Caco-2 (cell line): Measurements from ENCODE around the gene HINT1. TPM values are rescaled to one million over a fixed set of nuclear protein-coding genes. Genes with fewer than 3 reads are reported as not detected.

Experiments used
- BruUV-seq: library from RNA; stranded (reverse); fragments of 400-500 nt; replicated peaks from 2 replicates; lab custom pipeline; 2021; lab: Mats Ljungman, UMichigan
- CTCF ChIA-PET: fragments of 300-600 bp; sonication (Branson Sonifier 250); formaldehyde crosslinking; loops from one replicate; lab custom pipeline; 2022; ENCODE audit warnings: antibody characterized with exemption; lab: Charles Lee
- POLR2A ChIA-PET: fragments of 300-600 bp; sonication (Branson Sonifier 250); formaldehyde crosslinking; loops from one replicate; lab custom pipeline; 2022; ENCODE audit warnings: antibody characterized with exemption; lab: Charles Lee
- DNase-seq, 2 experiments: peaks; one replicate each; pipeline versions ENCODE4 v3.0.0 to v3.0.0-alpha.2; 2020 to 2022
- H3K27me3 ChIP-seq: replicated peaks from 2 replicates; pipeline ENCODE4 v1.6.0; 2011; ENCODE audit warnings: low read length; ENCODE audit not compliant: control insufficient read depth, insufficient read depth
- H3K36me3 ChIP-seq: 2 replicates; pipeline ENCODE4 v1.5.1; 2011; ENCODE audit warnings: low read length; ENCODE audit not compliant: control insufficient read depth, insufficient read depth
- H3K4me1 ChIP-seq: fragments of 250-450 bp; sonication (Bioruptor Pico); 2 replicates; pipeline ENCODE4 v1.5.1; 2020; ENCODE audit warnings: mild to moderate bottlenecking
- H3K4me3 ChIP-seq: 2 replicates; pipeline ENCODE4 v1.5.1; 2011; ENCODE audit warnings: low read depth, mild to moderate bottlenecking, control low read depth, low read length
- H3K9me3 ChIP-seq: fragments of 250-450 bp; sonication (Bioruptor Pico); 2 replicates; pipeline ENCODE4 v1.5.1; 2020; ENCODE audit warnings: mild to moderate bottlenecking, moderate library complexity
- H3K27ac Mint-ChIP-seq: one replicate; pipeline ENCODE4 v1.8.0; 2022; ENCODE audit warnings: mixed read lengths; ENCODE audit not compliant: unreplicated experiment
- H3K27me3 Mint-ChIP-seq: one replicate; pipeline ENCODE4 v1.8.0; 2022; ENCODE audit warnings: mixed read lengths; ENCODE audit not compliant: insufficient read depth, unreplicated experiment
- H3K36me3 Mint-ChIP-seq: one replicate; pipeline ENCODE4 v1.8.0; 2022; ENCODE audit warnings: mild to moderate bottlenecking, mixed read lengths; ENCODE audit not compliant: insufficient read depth, unreplicated experiment
- H3K4me1 Mint-ChIP-seq: one replicate; pipeline ENCODE4 v1.8.0; 2022; ENCODE audit warnings: low read depth, mixed read lengths; ENCODE audit not compliant: unreplicated experiment
- H3K4me3 Mint-ChIP-seq: one replicate; pipeline ENCODE4 v1.8.0; 2022; ENCODE audit warnings: mild to moderate bottlenecking, moderate library complexity, mixed read lengths; ENCODE audit not compliant: unreplicated experiment
- H3K9me3 Mint-ChIP-seq: one replicate; pipeline ENCODE4 v1.8.0; 2022; ENCODE audit warnings: mixed read lengths; ENCODE audit not compliant: unreplicated experiment
- intact Hi-C: fragments of 100-400 bp; cut with micrococcal nuclease; formaldehyde crosslinking; loops from one replicate; pipeline ENCODE4 v1.10.0; 2022; ENCODE audit not compliant: unreplicated experiment
- total RNA-seq: library from RNA; stranded (reverse); gene quantifications from 2 replicates; pipeline ENCODE4 v1.2.3, GENCODE V29; 2022
- TF ChIP-seq, protein P1 (sequence below), 2 experiments: fragments of 200-600 bp in 1 of 2; IDR thresholded peaks; 1 replicate in 1 of 2; 2 replicates in 1 of 2; pipeline versions ENCODE4 v1.5.1 to v1.8.0; 2011 to 2022; ENCODE audit warnings: antibody characterized with exemption in 1 of 2, control low read depth in 1 of 2, inconsistent platforms in 1 of 2, low read depth in 1 of 2, low read length in 1 of 2, mild to moderate bottlenecking in 1 of 2, moderate library complexity in 1 of 2; ENCODE audit not compliant: insufficient read depth in 1 of 2, severe bottlenecking in 1 of 2, unreplicated experiment in 1 of 2

The HINT1 gene
- total RNA-seq, 1 experiment from 2014 or later, result 228 TPM

DNA sequence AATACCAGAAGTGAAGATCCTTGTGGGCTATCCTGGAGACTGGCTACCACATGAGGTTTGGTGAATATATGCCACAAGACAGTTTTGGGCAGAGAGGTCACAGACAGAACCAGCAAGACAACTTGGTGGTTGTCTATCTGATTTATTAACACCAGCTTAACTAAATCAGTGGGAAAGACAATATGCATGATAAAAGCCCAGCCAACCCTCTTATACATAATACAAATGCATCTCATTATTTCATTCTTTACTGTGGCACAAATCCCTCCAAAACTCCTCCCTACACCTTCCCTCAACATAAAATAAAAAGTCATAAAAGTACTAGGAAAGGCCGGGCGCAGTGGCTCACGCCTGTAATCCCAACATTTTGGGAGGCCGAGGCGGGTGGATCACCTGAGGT is 8.1 kb downstream of the HINT1 start:
- no peak for DNase-seq
- ChIA-PET CTCF (no interaction called here), POLR2A (no interaction called here)
- H3K9me3 ChIP-seq, result no peaks in the 10 kb centered on the region
- Mint-ChIP-seq H3K4me3 (no peak overlapping the region), H3K27ac (no peak overlapping the region), H3K9me3 (no peaks in the 10 kb centered on the region), H3K27me3 (no peaks in the 10 kb centered on the region), H3K36me3 (peaks cover 48% of the 10 kb centered on the region), H3K4me1 (no peaks in the 10 kb centered on the region)
- intact Hi-C loops, result no loop called here
- no TSS peak for BruUV-seq
- H3K4me3 ChIP-seq, result no peak overlapping the region
- H3K4me1 ChIP-seq, result no peaks in the 10 kb centered on the region
- TF ChIP-seq, protein P1, sequence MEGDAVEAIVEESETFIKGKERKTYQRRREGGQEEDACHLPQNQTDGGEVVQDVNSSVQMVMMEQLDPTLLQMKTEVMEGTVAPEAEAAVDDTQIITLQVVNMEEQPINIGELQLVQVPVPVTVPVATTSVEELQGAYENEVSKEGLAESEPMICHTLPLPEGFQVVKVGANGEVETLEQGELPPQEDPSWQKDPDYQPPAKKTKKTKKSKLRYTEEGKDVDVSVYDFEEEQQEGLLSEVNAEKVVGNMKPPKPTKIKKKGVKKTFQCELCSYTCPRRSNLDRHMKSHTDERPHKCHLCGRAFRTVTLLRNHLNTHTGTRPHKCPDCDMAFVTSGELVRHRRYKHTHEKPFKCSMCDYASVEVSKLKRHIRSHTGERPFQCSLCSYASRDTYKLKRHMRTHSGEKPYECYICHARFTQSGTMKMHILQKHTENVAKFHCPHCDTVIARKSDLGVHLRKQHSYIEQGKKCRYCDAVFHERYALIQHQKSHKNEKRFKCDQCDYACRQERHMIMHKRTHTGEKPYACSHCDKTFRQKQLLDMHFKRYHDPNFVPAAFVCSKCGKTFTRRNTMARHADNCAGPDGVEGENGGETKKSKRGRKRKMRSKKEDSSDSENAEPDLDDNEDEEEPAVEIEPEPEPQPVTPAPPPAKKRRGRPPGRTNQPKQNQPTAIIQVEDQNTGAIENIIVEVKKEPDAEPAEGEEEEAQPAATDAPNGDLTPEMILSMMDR (IDR thresholded peaks at IDR 0.05; ENCODE audit: insufficient read depth in 1 of 2, low read depth in 1 of 2, low read length in 1 of 2, severe bottlenecking in 1 of 2, unreplicated experiment in 1 of 2), result no peak
- H3K36me3 ChIP-seq, result peaks cover 1% of the 10 kb centered on the region; the same call in 1 of the 2 replicates
- no peaks in the 10 kb centered on the region for H3K27me3 ChIP-seq

DNA sequence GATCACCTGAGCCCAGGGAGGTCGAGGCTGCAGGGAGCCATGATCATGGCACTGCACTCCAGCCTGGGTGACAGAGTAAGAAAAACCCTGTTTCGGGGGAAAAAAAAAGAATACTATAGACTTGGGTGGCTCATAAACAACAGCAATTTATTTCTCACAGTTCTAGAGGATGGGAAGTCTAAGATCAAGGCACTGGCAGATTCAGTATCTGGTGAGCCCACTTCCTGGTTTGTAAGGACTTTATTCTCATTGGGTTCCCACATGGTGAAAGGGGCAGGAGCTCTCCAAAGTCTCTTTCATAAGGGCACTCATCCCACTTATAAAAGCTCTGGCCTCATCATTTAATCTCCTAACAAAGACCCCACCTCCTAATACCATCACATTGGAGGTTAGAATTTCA is 8.7 kb downstream of the HINT1 start:
- CTCF ChIA-PET, result no interaction called here
- POLR2A ChIA-PET, result no interaction called here
- H3K4me1 ChIP-seq, result no peaks in the 10 kb centered on the region
- H3K27me3 Mint-ChIP-seq, result no peaks in the 10 kb centered on the region
- BruUV-seq, result no TSS peak
- intact Hi-C loops, result no loop called here
- H3K4me3 ChIP-seq, result no peak overlapping the region
- H3K9me3 Mint-ChIP-seq, result no peaks in the 10 kb centered on the region
- no peak for DNase-seq
- no peaks in the 10 kb centered on the region for H3K27me3 ChIP-seq
- no peaks in the 10 kb centered on the region for H3K4me1 Mint-ChIP-seq
- H3K36me3 ChIP-seq, result peaks cover 1% of the 10 kb centered on the region; the same call in 1 of the 2 replicates
- no peak overlapping the region for H3K4me3 Mint-ChIP-seq
- H3K36me3 Mint-ChIP-seq, result peaks cover 42% of the 10 kb centered on the region
- TF ChIP-seq, protein P1 (IDR thresholded peaks at IDR 0.05; ENCODE audit: insufficient read depth in 1 of 2, low read depth in 1 of 2, low read length in 1 of 2, severe bottlenecking in 1 of 2, unreplicated experiment in 1 of 2), result no peak
- no peaks in the 10 kb centered on the region for H3K9me3 ChIP-seq
- no peak overlapping the region for H3K27ac Mint-ChIP-seq

DNA sequence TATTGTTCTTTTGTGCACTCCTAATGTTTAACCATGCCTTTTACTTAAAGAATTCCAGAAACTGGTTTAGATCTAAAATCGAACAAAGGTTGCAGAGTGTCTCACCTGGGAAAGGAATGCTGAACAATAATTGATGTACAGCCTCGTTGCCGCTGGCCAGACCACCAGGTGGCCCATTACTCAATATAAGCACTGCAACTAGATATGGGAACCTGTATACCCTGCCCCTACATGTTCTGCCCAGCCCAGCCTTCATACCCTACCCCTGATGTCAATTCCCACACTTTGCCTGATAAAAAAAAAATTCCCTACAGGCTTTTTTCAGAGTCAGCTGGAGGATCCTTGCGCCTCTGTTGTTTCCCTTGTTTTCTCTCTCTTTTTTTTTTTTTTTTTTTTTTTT is 13.8 kb downstream of the HINT1 start:
- ChIA-PET CTCF (no interaction called here), POLR2A (no interaction called here)
- intact Hi-C loops, result loop anchor here (1.0 kb wide), 2 partner anchors 231 to 266 kb away; no protein-coding TSS in a partner anchor
- no peaks in the 10 kb centered on the region for H3K9me3 ChIP-seq
- DNase-seq, result no peak
- TF ChIP-seq, protein P1 (IDR thresholded peaks at IDR 0.05; ENCODE audit: insufficient read depth in 1 of 2, low read depth in 1 of 2, low read length in 1 of 2, severe bottlenecking in 1 of 2, unreplicated experiment in 1 of 2), result no peak
- no peak overlapping the region for H3K4me3 ChIP-seq
- H3K9me3 Mint-ChIP-seq, result no peaks in the 10 kb centered on the region
- H3K4me3 Mint-ChIP-seq, result no peak overlapping the region
- H3K4me1 Mint-ChIP-seq, result no peaks in the 10 kb centered on the region
- H3K27me3 Mint-ChIP-seq, result no peaks in the 10 kb centered on the region
- peaks cover 3% of the 10 kb centered on the region for H3K36me3 Mint-ChIP-seq
- H3K27me3 ChIP-seq, result no peaks in the 10 kb centered on the region
- no TSS peak for BruUV-seq
- H3K36me3 ChIP-seq, result no peaks in the 10 kb centered on the region
- H3K4me1 ChIP-seq, result no peaks in the 10 kb centered on the region
- H3K27ac Mint-ChIP-seq, result no peak overlapping the region
